Fibroblast of lung (primary cell): ENCODE data around the gene ARHGEF3. TPM values are rescaled to one million over a fixed set of nuclear protein-coding genes. Genes with fewer than 3 reads are reported as not detected.

ENCODE experiments used
- DNase-seq, 2 donors: peaks; one replicate each; pipeline versions ENCODE4 v3.0.0 to v3.0.0-alpha.2; 2010; ENCODE audit warnings: low read depth in 2 of 2
- H2AFZ ChIP-seq: 2 replicates; pipeline ENCODE4 v1.5.1; 2012; ENCODE audit warnings: low read length, control low read depth, inconsistent platforms
- H3K27ac ChIP-seq: 2 replicates; pipeline ENCODE4 v1.5.1; 2011; ENCODE audit warnings: low read length, control low read depth; ENCODE audit not compliant: insufficient read depth
- H3K27me3 ChIP-seq: 2 replicates; pipeline ENCODE4 v1.5.1; 2011; ENCODE audit warnings: mild to moderate bottlenecking, low read length; ENCODE audit not compliant: control insufficient read depth, insufficient read depth
- H3K36me3 ChIP-seq: 2 replicates; pipeline ENCODE4 v1.5.1; 2011; ENCODE audit warnings: low read length; ENCODE audit not compliant: control insufficient read depth, insufficient read depth
- H3K4me1 ChIP-seq: 2 replicates; pipeline ENCODE4 v1.5.1; 2011; ENCODE audit warnings: low read length; ENCODE audit not compliant: control insufficient read depth, insufficient read depth; ENCODE audit errors: extremely low read depth
- H3K4me2 ChIP-seq: 2 replicates; pipeline ENCODE4 v1.5.1; 2011; ENCODE audit warnings: low read length, control low read depth; ENCODE audit not compliant: insufficient read depth; ENCODE audit errors: extremely low read depth
- H3K4me3 ChIP-seq, 4 experiments: fragments of 200-600 bp in 1 of 4; sonication (generic) in 1 of 4; replicated peaks in 1 of 4; 2 replicates each; pipeline ENCODE4 v1.5.1; 2011 to 2016; ENCODE audit warnings: low read length in 4 of 4, low read depth in 3 of 4, mild to moderate bottlenecking in 3 of 4, control low read depth in 2 of 4, inconsistent platforms in 1 of 4, mixed read lengths in 1 of 4; ENCODE audit not compliant: insufficient read depth in 1 of 4; ENCODE audit errors: control extremely low read depth in 1 of 4
- H3K79me2 ChIP-seq: 2 replicates; pipeline ENCODE4 v1.5.1; 2012; ENCODE audit warnings: mild to moderate bottlenecking, low read length, inconsistent platforms; ENCODE audit not compliant: control insufficient read depth, insufficient read depth
- H3K9ac ChIP-seq: 2 replicates; pipeline ENCODE4 v1.5.1; 2011; ENCODE audit warnings: mild to moderate bottlenecking, low read length, control low read depth; ENCODE audit not compliant: insufficient read depth
- H3K9me3 ChIP-seq: 2 replicates; pipeline ENCODE4 v1.5.1; 2012; ENCODE audit warnings: low read depth, low read length; ENCODE audit not compliant: control insufficient read depth, insufficient read depth
- H4K20me1 ChIP-seq: 2 replicates; pipeline ENCODE4 v1.5.1; 2011; ENCODE audit warnings: low read length; ENCODE audit not compliant: control insufficient read depth, insufficient read depth; ENCODE audit errors: extremely low read depth
- CTCF ChIP-seq, 2 donors: IDR thresholded peaks in 1 of 2; conservative IDR thresholded peaks in 1 of 2; 1 replicate in 1 of 2; 2 replicates in 1 of 2; pipeline ENCODE4 v1.5.1; 2011 to 2012; ENCODE audit warnings: low read length in 2 of 2, control low read depth in 1 of 2, inconsistent platforms in 1 of 2, low read depth in 1 of 2, mild to moderate bottlenecking in 1 of 2
- EZH2 ChIP-seq: IDR thresholded peaks from 2 replicates; pipeline ENCODE4 v1.5.1; 2012; ENCODE audit warnings: low read length, control low read depth, mild to moderate bottlenecking; ENCODE audit errors: missing control alignments
- polyA plus RNA-seq, 2 donors: library from polyadenylated mRNA; depleted of rRNA in 1 of 2; stranded (reverse) in 1 of 2; unstranded in 1 of 2; fragments of >200 nt; gene quantifications; 2 replicates each; pipeline ENCODE4 v1.2.1, GENCODE V29; 2011 to 2012; ENCODE audit warnings: missing spikeins in 1 of 2
- total RNA-seq: library from RNA; depleted of rRNA; stranded (reverse); fragments of >200 nt; gene quantifications from 2 replicates; pipeline ENCODE4 v1.2.1, GENCODE V29; 2014

The ARHGEF3 gene
- total and polyA plus RNA-seq, 2 donors (not counting 1 experiment from before 2014, with no cell fraction given), result 2.6 to 16.7 TPM

- Histone ChIP-seq H3K4me3 (no peak overlapping the region), H3K79me2 (no peaks in the 10 kb centered on the region), H4K20me1 (no peaks in the 10 kb centered on the region), H3K4me1 (no peaks in the 10 kb centered on the region), H3K4me2 (no peak overlapping the region), H2AFZ (no peak overlapping the region), H3K27me3 (peaks cover 8% of the 10 kb centered on the region), H3K9me3 (no peaks in the 10 kb centered on the region), H3K36me3 (no peaks in the 10 kb centered on the region), H3K9ac (no peak overlapping the region), H3K27ac (no peak overlapping the region)
- peak in 1 of 2 donors; percentile 12 for DNase-seq
- TF ChIP-seq CTCF (conservative IDR thresholded peaks at IDR 0.05 in 1 of 2, IDR thresholded peaks at IDR 0.05 in 1 of 2; ENCODE audit: low read depth in 1 of 2, low read length in 2 of 2) (no peak), EZH2 (no peak)
Measured at GRCh38 chr3:56825567-56826438, 24.1 kb upstream of the ARHGEF3 start.

- Histone ChIP-seq H4K20me1 (no peaks in the 10 kb centered on the region), H3K4me3 (no peak overlapping the region), H3K27me3 (peaks cover 2% of the 10 kb centered on the region), H3K79me2 (no peaks in the 10 kb centered on the region), H3K9me3 (no peaks in the 10 kb centered on the region), H2AFZ (no peak overlapping the region), H3K4me1 (no peaks in the 10 kb centered on the region), H3K9ac (no peak overlapping the region), H3K27ac (no peak overlapping the region), H3K4me2 (no peak overlapping the region), H3K36me3 (no peaks in the 10 kb centered on the region)
- TF ChIP-seq CTCF (conservative IDR thresholded peaks at IDR 0.05 in 1 of 2, IDR thresholded peaks at IDR 0.05 in 1 of 2; ENCODE audit: low read depth in 1 of 2, low read length in 2 of 2) (no peak), EZH2 (no peak)
- no peak for DNase-seq
Measured at GRCh38 chr3:56823984-56824703, 22.4 kb upstream of the ARHGEF3 start.

- TF ChIP-seq CTCF (conservative IDR thresholded peaks at IDR 0.05 in 1 of 2, IDR thresholded peaks at IDR 0.05 in 1 of 2; ENCODE audit: low read depth in 1 of 2, low read length in 2 of 2) (no peak), EZH2 (no peak)
- no peaks in the 10 kb centered on the region for H3K79me2 ChIP-seq
- H3K36me3 ChIP-seq, result no peaks in the 10 kb centered on the region
- no peak overlapping the region for H3K4me3 ChIP-seq
- H3K27me3 ChIP-seq, result peaks cover 2% of the 10 kb centered on the region
- no peak overlapping the region for H3K27ac ChIP-seq
- no peak overlapping the region for H3K9ac ChIP-seq
- DNase-seq, result no peak
- H2AFZ ChIP-seq, result no peak overlapping the region
- no peaks in the 10 kb centered on the region for H4K20me1 ChIP-seq
- H3K9me3 ChIP-seq, result no peaks in the 10 kb centered on the region
- H3K4me2 ChIP-seq, result no peak overlapping the region
- no peaks in the 10 kb centered on the region for H3K4me1 ChIP-seq
Measured at GRCh38 chr3:56823421-56823926, 21.7 kb upstream of the ARHGEF3 start.
